ENCODE results near the gene PAPOLA.
"Not testable (repeated sequence)": the region's sequence is repeated elsewhere in the genome, so short reads cannot be mapped to it uniquely, and the experiment has no call there.

PAPOLA gene

GRCh38 chr14:96501740-96502620, at the start of gene PAPOLA:
Gene PAPOLA (plus strand): TSS chr14:96502382. CDS start chr14:96502593, 211 bp downstream.
- peak; percentile 91 to 92 for DNase-seq (ENCODE audit: low read depth in 2 of 2)

- DNase-seq (ENCODE audit: low read depth in 2 of 2), result no peak
Observed at GRCh38 chr14:96452684-96453083, 49.5 kb upstream of the PAPOLA start.

DNA sequence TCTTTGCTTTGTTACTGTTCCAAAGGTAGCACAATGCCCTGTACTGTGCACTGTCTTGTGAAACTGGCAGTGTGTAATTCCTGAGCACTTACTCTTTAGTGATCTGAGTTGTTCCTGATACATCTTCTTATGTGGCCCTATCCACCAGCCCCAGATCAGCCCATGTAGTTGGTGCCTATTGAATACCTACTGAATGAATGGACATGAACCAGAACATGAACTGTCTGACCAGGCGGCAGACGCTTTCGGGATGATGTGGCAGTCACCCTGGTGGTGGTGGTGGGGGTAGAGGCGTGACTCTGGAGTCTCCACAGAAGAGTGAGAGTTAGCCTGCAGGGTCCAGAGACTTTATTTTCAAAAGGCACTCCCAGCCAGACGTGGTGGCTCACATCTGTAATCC, 46.6 kb upstream of the PAPOLA start:
- DNase-seq (ENCODE audit: low read depth in 2 of 2), result no peak

DNA sequence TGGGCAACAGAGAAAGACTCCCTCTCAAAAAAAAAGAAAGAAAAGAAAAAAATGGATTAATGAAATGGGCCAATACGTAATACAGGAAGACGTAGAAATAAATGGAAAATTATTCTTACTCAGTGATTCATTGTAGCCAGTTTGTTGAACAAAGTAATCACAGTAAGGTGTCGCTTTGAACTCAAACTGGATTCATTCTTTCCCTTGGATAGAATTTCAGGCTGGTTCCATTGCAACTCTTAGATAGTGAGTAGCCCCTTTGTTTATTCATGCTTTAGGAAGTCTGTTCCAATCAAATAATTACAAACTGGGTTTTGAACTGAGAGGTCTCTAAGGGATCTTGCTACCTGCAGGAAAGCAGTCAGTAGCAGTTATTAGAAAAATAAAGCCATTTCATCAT, 42.3 kb upstream of the PAPOLA start:
- no peak for DNase-seq (ENCODE audit: low read depth in 2 of 2)

- DNase-seq (ENCODE audit: low read depth in 2 of 2), result no peak
Observed at GRCh38 chr14:96461950-96462798, 40.0 kb upstream of the PAPOLA start.

- no peak for DNase-seq (ENCODE audit: low read depth in 2 of 2)
Observed at GRCh38 chr14:96464136-96464535, 38.0 kb upstream of the PAPOLA start.

GRCh38 chr14:96466918-96467317, 35.3 kb upstream of the PAPOLA start:
- no peak for DNase-seq (ENCODE audit: low read depth in 2 of 2)

GRCh38 chr14:96470331-96470730, 31.9 kb upstream of the PAPOLA start:
- no peak for DNase-seq (ENCODE audit: low read depth in 2 of 2)

- DNase-seq (ENCODE audit: low read depth in 2 of 2), result not testable (repeated sequence)
Observed at GRCh38 chr14:96470967-96471366, 31.2 kb upstream of the PAPOLA start.

- no peak for DNase-seq (ENCODE audit: low read depth in 2 of 2)
Observed at GRCh38 chr14:96478119-96478518, 24.1 kb upstream of the PAPOLA start.

- no peak for DNase-seq (ENCODE audit: low read depth in 2 of 2)
Observed at GRCh38 chr14:96479435-96480146, 22.6 kb upstream of the PAPOLA start.

- no peak for DNase-seq (ENCODE audit: low read depth in 2 of 2)
Observed at GRCh38 chr14:96481731-96482314, 20.4 kb upstream of the PAPOLA start.

DNA sequence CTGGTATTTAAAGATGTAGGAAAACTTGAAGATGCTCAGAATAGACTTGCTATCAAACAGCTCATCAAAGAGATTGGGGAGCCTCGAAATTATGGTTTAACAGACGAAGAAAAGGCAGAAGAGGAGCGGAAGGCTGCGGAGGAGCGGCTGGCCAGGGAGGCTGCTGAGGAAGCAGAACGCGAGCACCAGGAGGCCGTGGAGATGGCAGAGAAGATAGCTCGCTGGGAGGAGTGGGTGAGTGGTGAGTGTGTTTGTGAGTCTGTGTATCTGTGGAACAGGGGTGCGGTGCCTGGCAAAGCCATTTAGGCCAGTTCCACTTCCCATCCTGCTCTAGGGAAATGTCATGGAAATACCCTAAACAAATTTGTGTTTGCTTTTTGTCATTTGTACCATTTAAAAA, 19.2 kb upstream of the PAPOLA start:
- no peak for DNase-seq (ENCODE audit: low read depth in 2 of 2)

GRCh38 chr14:96484399-96484798, 17.8 kb upstream of the PAPOLA start:
- no peak for DNase-seq (ENCODE audit: low read depth in 2 of 2)

DNA sequence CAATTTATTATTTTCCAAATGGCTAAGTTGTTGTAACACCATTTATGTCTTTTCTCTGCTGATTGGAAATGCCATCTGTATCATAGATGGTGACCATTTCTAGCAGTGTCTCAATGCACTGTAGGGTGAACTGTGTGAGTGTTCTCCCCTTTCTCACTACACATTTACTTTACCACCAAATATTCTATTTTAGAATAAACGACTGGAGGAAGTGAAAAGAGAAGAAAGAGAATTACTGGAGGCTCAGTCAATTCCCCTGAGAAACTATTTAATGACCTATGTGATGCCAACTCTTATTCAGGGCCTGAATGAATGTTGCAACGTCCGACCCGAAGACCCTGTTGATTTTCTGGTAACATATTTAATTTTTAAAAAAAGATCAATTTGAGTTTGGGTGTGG, 15.5 kb upstream of the PAPOLA start:
- no peak for DNase-seq (ENCODE audit: low read depth in 2 of 2)

GRCh38 chr14:96489327-96489726, 12.9 kb upstream of the PAPOLA start:
- no peak for DNase-seq (ENCODE audit: low read depth in 2 of 2)

GRCh38 chr14:96493178-96493577, 9.0 kb upstream of the PAPOLA start:
- DNase-seq (ENCODE audit: low read depth in 2 of 2), result no peak

DNA sequence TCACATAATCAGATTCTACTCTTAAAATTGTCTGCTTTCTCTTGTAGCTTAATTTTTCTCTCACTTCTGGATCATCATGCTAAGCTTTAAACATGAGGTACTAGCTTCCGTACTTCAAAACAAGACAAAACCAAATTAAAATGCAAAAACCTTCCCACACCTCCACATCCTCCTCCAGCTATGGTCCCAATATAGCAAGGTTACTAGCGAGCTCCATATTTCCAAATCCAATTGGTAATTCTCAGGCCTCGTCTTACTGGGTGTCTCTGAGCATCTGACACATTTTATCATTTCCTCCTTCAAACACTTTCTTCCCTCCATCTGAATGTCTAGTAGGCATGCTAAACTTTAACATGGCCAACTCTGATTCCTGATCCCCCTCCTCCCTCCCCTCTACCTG, 7.9 kb upstream of the PAPOLA start:
- DNase-seq (ENCODE audit: low read depth in 2 of 2), result no peak

DNA sequence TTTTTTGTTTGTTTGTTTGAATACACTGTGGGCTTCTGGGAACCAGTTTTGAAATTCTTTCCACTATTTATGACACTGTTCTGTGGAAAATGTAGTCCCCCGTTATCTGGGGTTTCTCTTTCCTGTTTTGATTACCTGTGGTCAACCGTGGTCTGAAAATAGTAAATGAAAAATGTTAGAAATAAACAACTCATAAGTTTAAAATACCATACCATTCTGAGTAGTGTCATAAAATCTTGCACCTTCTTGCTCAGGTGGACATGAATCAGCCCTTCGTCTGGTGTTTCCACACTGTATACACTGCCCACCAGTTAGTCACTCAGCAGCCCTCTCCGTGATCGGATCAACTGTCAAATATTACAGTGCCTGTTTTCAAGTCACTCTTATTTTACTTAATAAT, 5.1 kb upstream of the PAPOLA start:
- no peak for DNase-seq (ENCODE audit: low read depth in 2 of 2)

- DNase-seq (ENCODE audit: low read depth in 2 of 2), result no peak
Observed at GRCh38 chr14:96497586-96497985, 4.6 kb upstream of the PAPOLA start.

DNA sequence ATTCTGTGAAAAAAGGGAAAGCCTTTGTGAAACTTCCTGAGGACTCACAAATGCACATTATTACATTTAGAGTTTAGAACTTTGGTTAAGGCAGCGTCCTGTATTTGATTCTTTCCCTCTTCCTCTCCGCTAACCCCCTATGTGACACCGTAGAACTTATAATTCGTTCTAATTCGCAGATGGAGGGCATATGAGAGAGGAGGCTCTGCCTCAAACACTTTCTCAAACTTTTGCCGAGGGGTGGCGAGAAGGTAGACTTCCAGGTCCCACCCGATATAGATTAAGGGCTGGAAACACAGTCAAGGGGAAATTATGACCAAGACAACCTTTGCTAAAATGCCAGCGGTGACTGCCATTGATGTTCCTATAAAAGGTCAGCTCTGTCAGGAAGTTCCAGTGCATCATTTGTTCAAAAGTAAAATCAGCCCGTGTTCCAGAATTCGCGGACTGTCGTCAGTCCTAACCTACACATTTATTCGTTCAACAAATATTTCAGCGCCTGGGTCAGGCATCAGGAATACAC, 904 bp upstream of the PAPOLA start:
- no peak for DNase-seq (ENCODE audit: low read depth in 2 of 2)

Data from stimulated activated CD4-positive, alpha-beta T cell treated with anti-CD3 and anti-CD28 coated beads, Interleukin-15, amount 100 ng/mL, for 48 hours (primary cell).